ENCODE data around the gene SHC4. TPM values are rescaled to one million over a fixed set of nuclear protein-coding genes. Genes with fewer than 3 reads are reported as not detected.

SHC4 gene
- total and polyA plus RNA-seq, 8 donors: 0.25 to 4.4 (median 0.47) TPM; not detected in 2

DNA sequence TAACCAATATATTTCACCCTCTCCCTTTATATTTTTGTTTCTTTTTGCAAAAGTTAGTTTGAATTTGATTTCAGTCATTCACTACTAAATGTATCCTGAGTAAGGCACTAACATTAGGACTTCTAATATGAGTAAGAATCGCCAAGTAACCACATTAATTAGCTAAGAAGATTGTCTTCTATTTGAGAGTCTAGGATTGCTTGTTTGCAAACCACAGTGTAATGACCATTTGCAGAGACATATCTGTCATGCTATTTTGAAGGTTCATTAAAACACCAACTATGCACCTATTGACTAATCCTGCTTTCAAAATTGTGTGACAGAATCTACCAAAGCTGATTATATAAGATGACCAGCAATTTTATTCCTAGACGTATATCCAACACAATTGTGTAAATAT lies 91.1 kb downstream of the SHC4 start:
- peaks cover 0 to 7% (median 0%) of the 10 kb centered on the region in 4 donors for H3K4me1 ChIP-seq
- H3K36me3 ChIP-seq: no peaks in the 10 kb centered on the region
- TF ChIP-seq EP300 (IDR thresholded peaks at IDR 0.05): no peak
- TF ChIP-seq, protein P1, sequence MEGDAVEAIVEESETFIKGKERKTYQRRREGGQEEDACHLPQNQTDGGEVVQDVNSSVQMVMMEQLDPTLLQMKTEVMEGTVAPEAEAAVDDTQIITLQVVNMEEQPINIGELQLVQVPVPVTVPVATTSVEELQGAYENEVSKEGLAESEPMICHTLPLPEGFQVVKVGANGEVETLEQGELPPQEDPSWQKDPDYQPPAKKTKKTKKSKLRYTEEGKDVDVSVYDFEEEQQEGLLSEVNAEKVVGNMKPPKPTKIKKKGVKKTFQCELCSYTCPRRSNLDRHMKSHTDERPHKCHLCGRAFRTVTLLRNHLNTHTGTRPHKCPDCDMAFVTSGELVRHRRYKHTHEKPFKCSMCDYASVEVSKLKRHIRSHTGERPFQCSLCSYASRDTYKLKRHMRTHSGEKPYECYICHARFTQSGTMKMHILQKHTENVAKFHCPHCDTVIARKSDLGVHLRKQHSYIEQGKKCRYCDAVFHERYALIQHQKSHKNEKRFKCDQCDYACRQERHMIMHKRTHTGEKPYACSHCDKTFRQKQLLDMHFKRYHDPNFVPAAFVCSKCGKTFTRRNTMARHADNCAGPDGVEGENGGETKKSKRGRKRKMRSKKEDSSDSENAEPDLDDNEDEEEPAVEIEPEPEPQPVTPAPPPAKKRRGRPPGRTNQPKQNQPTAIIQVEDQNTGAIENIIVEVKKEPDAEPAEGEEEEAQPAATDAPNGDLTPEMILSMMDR (IDR thresholded peaks at IDR 0.05): no peak
- TF ChIP-seq POLR2AphosphoS5 (IDR thresholded peaks at IDR 0.05): no peak
- no peak for TF ChIP-seq POLR2A (IDR thresholded peaks at IDR 0.05)
- H3K27ac ChIP-seq: no peak overlapping the region
- intact Hi-C loops (cut with DNase I; ENCODE audit: low total_unique reads): no loop called here
- WGBS, 5 donors: 75 to 86% (median 83%) methylated on average over 2 of the region's 2 CpGs
- no peaks in the 10 kb centered on the region for H3K9me3 ChIP-seq
- no peak overlapping the region for H3K4me3 ChIP-seq
- H3K27me3 ChIP-seq: peaks cover 0 to 11% (median 4%) of the 10 kb centered on the region in 3 donors
- no peak for DNase-seq

DNA sequence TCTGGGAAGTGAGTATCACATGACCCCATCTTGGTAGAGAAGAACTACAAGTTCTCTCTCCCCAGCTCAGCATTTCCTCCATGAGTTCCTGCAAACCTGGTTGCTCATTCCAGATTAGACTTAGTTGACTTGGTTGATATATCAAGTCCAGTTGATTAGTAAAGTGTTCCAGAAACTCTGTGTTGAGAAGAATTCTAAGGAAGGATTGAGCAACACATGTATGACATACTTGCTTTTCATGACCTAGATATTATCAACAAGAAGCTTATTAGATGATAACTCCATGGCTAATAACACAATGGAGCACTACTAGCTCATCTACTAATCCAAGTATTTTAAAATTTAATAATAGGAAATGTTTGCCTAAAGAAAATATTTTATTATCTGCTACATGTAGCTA lies 92.2 kb downstream of the SHC4 start:
- Histone ChIP-seq H3K9me3 (no peaks in the 10 kb centered on the region), H3K27me3 (peaks cover 0 to 11% (median 4%) of the 10 kb centered on the region in 3 donors), H3K36me3 (no peaks in the 10 kb centered on the region), H3K4me1 (no peaks in the 10 kb centered on the region), H3K27ac (no peak overlapping the region), H3K4me3 (no peak overlapping the region)
- TF ChIP-seq EP300 (IDR thresholded peaks at IDR 0.05) (no peak), POLR2AphosphoS5 (IDR thresholded peaks at IDR 0.05) (no peak), POLR2A (IDR thresholded peaks at IDR 0.05) (no peak)
- TF ChIP-seq, protein P1 (IDR thresholded peaks at IDR 0.05): no peak
- intact Hi-C loops (cut with DNase I; ENCODE audit: low total_unique reads): no loop called here
- DNase-seq: no peak

DNA sequence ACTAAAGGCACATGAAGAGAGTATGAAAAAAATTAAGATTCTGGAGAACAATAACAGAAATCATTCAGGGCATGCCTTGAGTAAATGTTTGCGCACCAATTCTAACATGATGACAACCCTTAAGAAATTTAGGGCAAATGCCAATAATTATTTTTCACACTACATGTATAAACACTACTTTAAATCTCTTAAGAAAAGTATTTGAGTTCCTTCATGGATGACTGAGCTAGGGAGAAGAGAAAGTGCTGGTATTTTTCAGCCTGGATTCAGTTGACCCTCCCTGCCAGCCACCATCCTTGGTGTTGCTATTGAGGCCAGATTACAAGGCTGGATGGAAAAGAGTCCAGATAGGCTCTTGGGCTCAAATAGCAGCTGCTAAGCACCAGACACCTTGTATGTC lies 93.8 kb downstream of the SHC4 start:
- no peak overlapping the region for H3K27ac ChIP-seq
- peaks cover 0 to 7% (median 2%) of the 10 kb centered on the region in 4 donors for H3K4me1 ChIP-seq
- no peaks in the 10 kb centered on the region for H3K9me3 ChIP-seq
- 57 to 82% (median 72%) methylated on average over 1 of the region's 1 CpG for WGBS, 5 donors
- intact Hi-C loops (cut with DNase I; ENCODE audit: low total_unique reads): loop anchor here (10.0 kb wide), 2 partner anchors 565 to 1275 kb away; no protein-coding TSS in a partner anchor
- no peak overlapping the region for H3K4me3 ChIP-seq
- peaks cover 0 to 11% (median 4%) of the 10 kb centered on the region in 3 donors for H3K27me3 ChIP-seq
- H3K36me3 ChIP-seq: no peaks in the 10 kb centered on the region
- TF ChIP-seq POLR2A (IDR thresholded peaks at IDR 0.05) (no peak), EP300 (IDR thresholded peaks at IDR 0.05) (no peak), POLR2AphosphoS5 (IDR thresholded peaks at IDR 0.05) (no peak)
- TF ChIP-seq, protein P1 (IDR thresholded peaks at IDR 0.05): no peak
- no peak for DNase-seq

DNA sequence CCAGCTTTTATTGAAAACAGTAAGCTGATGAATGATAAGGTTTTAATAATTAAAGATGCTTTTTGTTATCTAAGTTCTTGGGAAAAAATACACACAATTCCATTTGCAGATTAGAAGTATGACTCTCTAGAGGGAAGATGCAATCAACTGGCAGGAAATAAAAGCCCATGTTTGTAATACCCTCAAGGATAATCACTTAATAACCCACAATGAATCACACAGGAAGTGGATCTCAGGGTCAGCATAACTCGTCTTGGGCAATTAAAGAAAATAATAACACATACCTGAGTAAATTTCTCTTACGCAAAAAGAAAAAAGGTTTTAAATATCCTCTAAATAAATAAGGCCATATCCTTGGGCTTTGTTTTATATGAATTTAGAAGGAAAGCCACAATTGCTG lies 95.2 kb downstream of the SHC4 start:
- no peak overlapping the region for H3K4me3 ChIP-seq
- peaks cover 0 to 5% (median 0%) of the 10 kb centered on the region in 3 donors for H3K27me3 ChIP-seq
- intact Hi-C loops (cut with DNase I; ENCODE audit: low total_unique reads): loop anchor here (10.0 kb wide), 2 partner anchors 566 to 1276 kb away; no protein-coding TSS in a partner anchor
- H3K9me3 ChIP-seq: no peaks in the 10 kb centered on the region
- TF ChIP-seq POLR2A (IDR thresholded peaks at IDR 0.05): no peak
- TF ChIP-seq POLR2AphosphoS5 (IDR thresholded peaks at IDR 0.05): no peak
- TF ChIP-seq, protein P1 (IDR thresholded peaks at IDR 0.05): no peak
- no peak for TF ChIP-seq EP300 (IDR thresholded peaks at IDR 0.05)
- H3K4me1 ChIP-seq: peaks cover 0 to 7% (median 2%) of the 10 kb centered on the region in 4 donors
- H3K36me3 ChIP-seq: no peaks in the 10 kb centered on the region
- H3K27ac ChIP-seq: peak overlapping the region in 2 of 5 donors; percentile 28 to 36
- 46 to 52% (median 49%) methylated on average over 2 of the region's 2 CpGs for WGBS, 5 donors
- DNase-seq: no peak
